ENCODE data around the gene EBF4.

The EBF4 gene

DNA sequence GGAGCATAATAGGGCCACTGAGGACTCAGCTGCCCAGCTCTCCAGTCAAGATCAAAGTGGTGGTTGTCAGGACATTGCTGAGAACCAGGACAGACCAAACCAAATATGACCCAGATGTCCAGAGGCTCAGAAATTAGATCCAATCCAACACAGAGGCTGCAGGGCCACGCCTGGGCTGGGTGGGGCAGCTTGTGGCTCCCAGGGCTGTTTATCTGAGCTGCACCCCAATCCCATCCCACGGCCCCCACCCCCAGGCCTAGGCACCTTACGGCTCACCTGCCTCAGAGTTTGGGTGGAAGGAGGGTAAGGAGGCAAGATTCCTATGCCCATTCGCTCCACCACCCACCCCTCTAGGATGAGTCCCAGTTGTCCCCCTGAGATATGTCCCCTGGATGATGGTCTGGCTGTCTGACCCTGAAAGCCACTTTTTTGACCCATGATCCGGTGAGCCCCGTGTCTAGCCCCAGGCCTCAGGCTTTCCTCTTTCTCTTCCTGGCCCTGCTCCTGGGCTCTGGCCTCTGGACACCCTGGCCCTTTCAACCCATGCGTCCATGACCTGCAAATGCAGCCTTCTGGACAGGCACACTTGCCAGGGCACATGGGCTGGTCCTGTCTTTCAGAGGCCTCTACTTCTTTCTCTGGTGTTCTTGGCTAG is 67.8 kb downstream of the EBF4 start:
- no peak overlapping the region for H2AFZ ChIP-seq (ENCODE audit: low read depth, low read length, severe bottlenecking)
- no peak overlapping the region for H3K27ac ChIP-seq (ENCODE audit: low read depth, low read length)
- H3K9ac ChIP-seq (ENCODE audit: low read length) = no peak overlapping the region
- H3F3A ChIP-seq (ENCODE audit: insufficient read depth) = no peaks in the 10 kb centered on the region
- TF ChIP-seq EZH2phosphoT487 (conservative IDR thresholded peaks at IDR 0.05; ENCODE audit: low read length) = no peak
- TF ChIP-seq, protein P1, sequence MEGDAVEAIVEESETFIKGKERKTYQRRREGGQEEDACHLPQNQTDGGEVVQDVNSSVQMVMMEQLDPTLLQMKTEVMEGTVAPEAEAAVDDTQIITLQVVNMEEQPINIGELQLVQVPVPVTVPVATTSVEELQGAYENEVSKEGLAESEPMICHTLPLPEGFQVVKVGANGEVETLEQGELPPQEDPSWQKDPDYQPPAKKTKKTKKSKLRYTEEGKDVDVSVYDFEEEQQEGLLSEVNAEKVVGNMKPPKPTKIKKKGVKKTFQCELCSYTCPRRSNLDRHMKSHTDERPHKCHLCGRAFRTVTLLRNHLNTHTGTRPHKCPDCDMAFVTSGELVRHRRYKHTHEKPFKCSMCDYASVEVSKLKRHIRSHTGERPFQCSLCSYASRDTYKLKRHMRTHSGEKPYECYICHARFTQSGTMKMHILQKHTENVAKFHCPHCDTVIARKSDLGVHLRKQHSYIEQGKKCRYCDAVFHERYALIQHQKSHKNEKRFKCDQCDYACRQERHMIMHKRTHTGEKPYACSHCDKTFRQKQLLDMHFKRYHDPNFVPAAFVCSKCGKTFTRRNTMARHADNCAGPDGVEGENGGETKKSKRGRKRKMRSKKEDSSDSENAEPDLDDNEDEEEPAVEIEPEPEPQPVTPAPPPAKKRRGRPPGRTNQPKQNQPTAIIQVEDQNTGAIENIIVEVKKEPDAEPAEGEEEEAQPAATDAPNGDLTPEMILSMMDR (IDR thresholded peaks at IDR 0.05; ENCODE audit: insufficient read depth, low read length, poor library complexity, severe bottlenecking) = no peak
- H3K4me3 ChIP-seq (ENCODE audit: insufficient read depth, low read length, poor library complexity, severe bottlenecking) = no peak overlapping the region
- no peaks in the 10 kb centered on the region for H3K9me3 ChIP-seq (ENCODE audit: insufficient read depth, low read length)
- H3K79me2 ChIP-seq (ENCODE audit: insufficient read depth, low read length) = no peaks in the 10 kb centered on the region
- no peaks in the 10 kb centered on the region for H3K9me2 ChIP-seq (replicated peaks; ENCODE audit: insufficient read depth, low read length)
- H3K4me2 ChIP-seq (ENCODE audit: low read depth, low read length, poor library complexity, severe bottlenecking) = no peak overlapping the region
- H3K27me3 ChIP-seq (ENCODE audit: low read length) = no peaks in the 10 kb centered on the region
- no peaks in the 10 kb centered on the region for H3K36me3 ChIP-seq (ENCODE audit: low read length)
- H4K20me1 ChIP-seq (ENCODE audit: low read depth, low read length) = no peaks in the 10 kb centered on the region

DNA sequence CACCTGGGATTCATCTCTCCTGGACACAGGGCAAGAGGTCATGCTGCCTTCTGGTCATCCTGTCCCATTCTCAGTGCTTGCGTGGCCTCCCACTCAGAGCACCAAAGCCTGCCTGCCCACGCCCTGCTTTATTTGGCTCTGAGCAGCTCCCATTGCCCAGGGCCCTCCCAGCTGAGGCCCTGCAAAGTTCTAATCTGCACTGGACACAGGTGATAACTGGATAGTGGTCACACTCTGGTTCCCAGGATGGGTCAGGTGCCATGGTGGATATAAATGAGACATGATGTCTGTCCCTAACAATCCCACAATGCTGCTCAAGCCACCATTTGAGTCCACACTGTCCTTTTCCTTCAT is 68.3 kb downstream of the EBF4 start:
- H3K27ac ChIP-seq (ENCODE audit: low read depth, low read length) = no peak overlapping the region
- no peak overlapping the region for H3K4me2 ChIP-seq (ENCODE audit: low read depth, low read length, poor library complexity, severe bottlenecking)
- H3K9ac ChIP-seq (ENCODE audit: low read length) = no peak overlapping the region
- H3K9me2 ChIP-seq (replicated peaks; ENCODE audit: insufficient read depth, low read length) = no peaks in the 10 kb centered on the region
- H3K9me3 ChIP-seq (ENCODE audit: insufficient read depth, low read length) = no peaks in the 10 kb centered on the region
- H3K36me3 ChIP-seq (ENCODE audit: low read length) = no peaks in the 10 kb centered on the region
- H4K20me1 ChIP-seq (ENCODE audit: low read depth, low read length) = no peaks in the 10 kb centered on the region
- no peak overlapping the region for H3K4me3 ChIP-seq (ENCODE audit: insufficient read depth, low read length, poor library complexity, severe bottlenecking)
- no peak overlapping the region for H2AFZ ChIP-seq (ENCODE audit: low read depth, low read length, severe bottlenecking)
- TF ChIP-seq EZH2phosphoT487 (conservative IDR thresholded peaks at IDR 0.05; ENCODE audit: low read length) = no peak
- TF ChIP-seq, protein P1 (IDR thresholded peaks at IDR 0.05; ENCODE audit: insufficient read depth, low read length, poor library complexity, severe bottlenecking) = no peak
- no peaks in the 10 kb centered on the region for H3K27me3 ChIP-seq (ENCODE audit: low read length)
- no peaks in the 10 kb centered on the region for H3K79me2 ChIP-seq (ENCODE audit: insufficient read depth, low read length)
- H3F3A ChIP-seq (ENCODE audit: insufficient read depth) = no peaks in the 10 kb centered on the region

DNA sequence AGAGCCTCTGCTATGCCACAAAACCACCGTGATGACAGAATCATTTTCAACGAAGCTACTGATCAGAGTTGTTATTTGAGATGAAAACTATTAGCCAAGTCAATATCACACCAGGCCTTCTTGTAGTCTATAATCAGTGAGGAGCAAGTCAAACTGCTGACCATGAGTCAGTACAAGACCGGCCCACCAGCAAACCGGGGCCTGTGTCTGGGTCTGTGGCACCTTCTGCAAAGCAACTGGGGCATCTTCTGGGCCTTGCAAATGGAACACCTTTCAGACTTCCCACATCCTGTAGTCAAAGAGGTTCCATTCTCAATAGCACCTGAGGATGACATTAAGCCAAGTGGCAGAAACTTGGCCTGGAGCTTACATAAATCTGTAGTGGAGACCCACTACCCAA is 69.3 kb downstream of the EBF4 start:
- no peak overlapping the region for H2AFZ ChIP-seq (ENCODE audit: low read depth, low read length, severe bottlenecking)
- no peaks in the 10 kb centered on the region for H3F3A ChIP-seq (ENCODE audit: insufficient read depth)
- TF ChIP-seq, protein P1 (IDR thresholded peaks at IDR 0.05; ENCODE audit: insufficient read depth, low read length, poor library complexity, severe bottlenecking) = no peak
- TF ChIP-seq EZH2phosphoT487 (conservative IDR thresholded peaks at IDR 0.05; ENCODE audit: low read length) = no peak
- H3K79me2 ChIP-seq (ENCODE audit: insufficient read depth, low read length) = no peaks in the 10 kb centered on the region
- no peaks in the 10 kb centered on the region for H4K20me1 ChIP-seq (ENCODE audit: low read depth, low read length)
- no peaks in the 10 kb centered on the region for H3K9me2 ChIP-seq (replicated peaks; ENCODE audit: insufficient read depth, low read length)
- H3K4me3 ChIP-seq (ENCODE audit: insufficient read depth, low read length, poor library complexity, severe bottlenecking) = no peak overlapping the region
- H3K4me2 ChIP-seq (ENCODE audit: low read depth, low read length, poor library complexity, severe bottlenecking) = no peak overlapping the region
- H3K27me3 ChIP-seq (ENCODE audit: low read length) = no peaks in the 10 kb centered on the region
- no peaks in the 10 kb centered on the region for H3K9me3 ChIP-seq (ENCODE audit: insufficient read depth, low read length)
- H3K36me3 ChIP-seq (ENCODE audit: low read length) = no peaks in the 10 kb centered on the region
- H3K9ac ChIP-seq (ENCODE audit: low read length) = no peak overlapping the region
- no peak overlapping the region for H3K27ac ChIP-seq (ENCODE audit: low read depth, low read length)

All from SU-DHL-6 (cell line).